Activated gamma-delta T cell (primary cell): ENCODE results near the gene CA6.
"Not testable (repeated sequence)": the region's sequence is repeated elsewhere in the genome, so short reads cannot be mapped to it uniquely, and the experiment has no call there.

Source experiments
- DNase-seq: peaks from one replicate; lab custom pipeline; 2025; lab: John Stamatoyannopoulos, UW
- total RNA-seq, 2 donors: gene quantifications; one replicate each; lab custom pipeline; 2026; lab: John Stamatoyannopoulos, UW

The CA6 gene
- total RNA-seq: 0.48 to 0.61 reads per million in 2 donors

DNA sequence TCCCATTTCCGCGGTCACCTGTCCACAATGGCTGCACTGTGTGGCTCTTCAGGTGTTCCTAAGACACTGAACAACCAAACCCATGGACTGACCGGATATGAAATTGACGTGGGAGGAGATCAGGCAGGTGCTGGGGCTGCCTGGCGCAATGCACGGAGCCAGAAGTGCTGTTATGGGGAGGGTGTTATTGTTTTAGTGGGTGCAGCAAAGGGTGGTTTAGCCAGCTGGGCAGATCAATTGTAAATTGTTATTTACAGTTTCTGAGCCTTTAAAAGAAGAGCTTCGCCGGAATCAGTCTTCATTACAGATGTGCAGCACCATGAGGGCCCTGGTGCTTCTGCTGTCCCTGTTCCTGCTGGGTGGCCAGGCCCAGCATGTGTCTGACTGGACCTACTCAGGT is at the start of gene CA6:
Gene CA6 (plus strand): TSS at position 301 of the 400 bp plus-strand sequence. CDS start 19 bp downstream, at position 320.
- DNase-seq: no peak

DNA sequence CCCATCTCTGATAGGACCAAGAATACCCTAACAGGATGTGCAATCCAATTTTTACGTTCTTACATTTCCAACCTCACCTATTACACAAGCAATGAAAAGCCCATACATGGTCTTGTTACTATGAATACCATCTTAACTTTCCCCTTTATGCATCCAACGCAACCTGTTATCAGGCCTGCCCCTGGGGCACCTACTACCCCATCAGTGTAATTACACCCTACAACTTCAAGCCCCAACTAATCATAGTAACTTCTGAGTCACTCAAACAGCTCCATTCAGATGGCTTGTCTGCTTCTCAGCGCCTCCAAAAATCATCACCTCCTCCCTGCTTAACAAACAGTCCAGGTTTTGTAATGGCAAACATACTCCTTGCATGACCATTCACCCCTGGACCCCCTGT is 48.9 kb upstream of the CA6 start:
- DNase-seq: not testable (repeated sequence)

DNA sequence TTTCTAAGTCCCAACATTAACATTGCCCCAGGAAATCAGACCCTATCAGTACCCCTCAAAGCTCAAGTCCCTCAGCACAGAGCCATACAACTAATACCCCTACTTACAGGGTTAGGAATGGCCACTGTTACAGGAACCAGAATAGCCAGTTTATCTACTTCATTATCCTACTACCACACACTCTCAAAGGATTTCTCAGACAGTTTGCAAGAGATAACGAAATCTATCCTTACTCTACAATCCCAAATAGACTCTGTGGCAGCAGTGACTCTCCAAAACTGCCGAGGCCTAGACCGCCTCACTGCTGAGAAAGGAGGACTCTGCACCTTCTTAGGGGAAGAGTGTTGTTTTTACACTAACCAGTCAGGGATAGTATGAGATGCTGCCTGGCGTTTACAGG is 48.2 kb upstream of the CA6 start:
- not testable (repeated sequence) for DNase-seq

DNA sequence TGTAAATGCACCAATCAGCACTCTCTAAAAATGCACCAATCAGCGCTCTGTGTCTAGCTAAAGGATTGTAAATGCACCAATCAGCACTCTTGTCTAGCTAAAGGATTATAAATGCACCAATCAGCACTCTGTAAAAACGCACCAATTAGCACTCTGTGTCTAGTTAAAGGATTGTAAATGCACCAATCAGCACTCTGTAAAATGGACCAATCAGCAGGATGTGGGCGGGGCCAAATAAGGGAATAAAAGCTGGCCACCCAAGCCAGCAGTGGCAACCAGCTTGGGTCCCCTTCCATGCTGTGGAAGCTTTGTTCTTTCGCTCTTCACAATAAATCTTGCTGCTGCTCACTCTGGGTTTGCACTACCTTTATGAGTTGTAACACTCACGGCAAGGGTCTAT is 47.2 kb upstream of the CA6 start:
- DNase-seq: not testable (repeated sequence)

DNA sequence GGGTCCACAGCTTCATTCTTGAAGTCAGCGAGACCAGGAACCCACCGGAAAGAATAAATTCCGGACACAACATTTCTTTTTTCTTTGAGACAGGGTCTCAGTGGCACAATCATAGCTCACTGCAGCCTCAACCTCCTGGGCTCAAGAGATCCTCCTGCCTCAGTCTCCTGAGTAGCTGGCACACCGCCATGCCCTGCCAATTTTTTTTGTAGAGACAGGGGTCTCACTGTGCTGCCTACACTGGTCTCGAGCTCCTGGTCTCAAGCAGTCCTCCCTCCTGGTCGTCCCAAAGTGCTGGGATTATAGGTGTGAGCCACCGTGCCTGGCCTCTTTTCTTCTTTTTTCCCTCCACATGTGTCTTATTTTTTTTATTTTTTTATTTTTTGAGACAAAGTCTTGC is 46.6 kb upstream of the CA6 start:
- DNase-seq: no peak

DNA sequence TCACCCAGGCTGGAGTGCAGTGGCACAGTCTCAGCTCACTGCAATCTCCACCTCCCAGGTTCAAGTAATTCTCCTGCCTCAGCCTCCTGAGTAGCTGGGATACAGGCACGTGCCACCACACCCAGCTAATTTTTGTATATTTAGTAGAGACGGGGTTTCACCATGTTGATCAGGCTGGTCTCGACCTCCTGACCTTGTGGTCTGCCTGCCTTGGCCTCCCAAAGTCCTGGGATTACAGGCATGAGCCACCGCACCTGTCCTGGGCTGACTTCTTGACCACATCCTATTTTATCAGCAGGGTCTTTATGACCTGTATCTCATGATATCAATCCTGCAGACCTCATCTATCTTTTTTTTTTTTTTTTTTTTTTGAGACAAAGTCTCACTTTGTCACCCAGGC is 45.0 kb upstream of the CA6 start:
- DNase-seq: not testable (repeated sequence)

DNA sequence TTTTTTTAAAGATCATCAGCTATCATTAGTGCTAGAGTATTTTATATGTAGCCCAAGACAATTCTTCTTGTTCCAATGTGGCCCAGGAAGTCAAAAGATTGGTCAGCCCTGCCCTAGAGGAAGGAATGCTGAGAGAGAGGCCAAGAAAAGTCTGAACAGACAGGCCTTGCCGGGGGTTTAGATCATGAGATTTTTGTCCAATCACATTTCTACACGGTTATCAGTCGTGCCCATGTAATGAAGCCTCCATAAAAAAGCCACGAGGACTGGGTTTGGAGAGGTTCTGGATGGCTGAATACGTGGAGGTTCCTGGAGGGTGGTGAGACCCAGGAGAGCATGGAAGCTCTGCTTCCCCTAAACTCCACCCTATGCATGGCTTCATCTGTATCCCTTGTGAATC is 42.9 kb upstream of the CA6 start:
- no peak for DNase-seq

DNA sequence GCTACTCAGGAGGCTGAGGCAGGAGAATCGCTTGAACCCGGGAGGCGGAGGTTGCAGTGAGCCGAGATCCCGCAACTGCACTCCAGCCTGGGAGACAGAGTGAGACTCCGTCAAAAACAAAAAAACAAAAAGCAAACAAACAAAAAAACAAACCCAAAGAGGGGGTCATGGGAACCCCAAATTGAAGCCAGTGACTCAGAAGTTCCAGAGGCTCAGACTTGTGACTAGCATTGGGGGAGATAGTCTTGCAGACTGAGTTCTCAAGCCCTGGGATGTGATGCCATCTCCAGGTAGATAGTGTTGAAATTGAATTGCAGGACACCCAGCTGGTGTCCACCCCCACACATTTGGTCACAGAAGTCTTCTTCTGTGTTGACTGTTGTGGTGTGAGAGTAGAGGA is 42.3 kb upstream of the CA6 start:
- no peak for DNase-seq

DNA sequence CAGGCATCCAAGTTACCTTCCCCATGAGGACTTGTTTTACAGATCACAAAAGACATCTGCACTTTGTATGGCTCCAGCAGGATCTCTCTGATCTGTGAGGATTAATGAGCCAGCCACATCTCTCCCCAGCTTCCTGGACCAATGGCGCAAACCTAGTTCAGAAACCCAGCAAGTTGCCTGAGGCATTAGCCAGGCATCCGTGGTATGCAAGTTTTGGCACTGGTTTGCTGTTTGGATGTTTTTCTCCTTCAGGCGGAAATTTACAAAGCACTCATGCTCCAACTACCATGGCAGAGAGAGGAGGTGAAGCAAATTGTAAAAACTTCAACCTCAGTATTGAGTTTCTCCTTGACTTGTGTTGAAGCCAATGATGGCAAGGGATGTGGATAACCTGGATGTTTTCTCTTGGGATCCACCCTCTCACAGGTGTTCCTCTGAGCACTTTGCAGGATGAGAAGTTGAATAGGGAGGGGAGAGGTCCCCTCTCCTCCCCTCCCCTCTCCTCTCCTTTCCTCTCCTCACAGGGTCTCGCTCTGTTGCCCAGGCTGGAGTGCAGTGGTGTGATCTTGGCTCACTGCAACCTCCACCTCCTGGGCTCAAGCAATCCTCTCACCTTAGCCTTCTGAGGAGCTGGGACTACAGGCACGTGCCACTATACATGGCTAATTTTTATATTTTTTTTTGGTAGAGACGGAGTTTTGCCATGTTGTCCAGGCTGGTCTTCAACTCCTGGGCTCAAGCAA is 41.6 kb upstream of the CA6 start:
- no peak for DNase-seq

DNA sequence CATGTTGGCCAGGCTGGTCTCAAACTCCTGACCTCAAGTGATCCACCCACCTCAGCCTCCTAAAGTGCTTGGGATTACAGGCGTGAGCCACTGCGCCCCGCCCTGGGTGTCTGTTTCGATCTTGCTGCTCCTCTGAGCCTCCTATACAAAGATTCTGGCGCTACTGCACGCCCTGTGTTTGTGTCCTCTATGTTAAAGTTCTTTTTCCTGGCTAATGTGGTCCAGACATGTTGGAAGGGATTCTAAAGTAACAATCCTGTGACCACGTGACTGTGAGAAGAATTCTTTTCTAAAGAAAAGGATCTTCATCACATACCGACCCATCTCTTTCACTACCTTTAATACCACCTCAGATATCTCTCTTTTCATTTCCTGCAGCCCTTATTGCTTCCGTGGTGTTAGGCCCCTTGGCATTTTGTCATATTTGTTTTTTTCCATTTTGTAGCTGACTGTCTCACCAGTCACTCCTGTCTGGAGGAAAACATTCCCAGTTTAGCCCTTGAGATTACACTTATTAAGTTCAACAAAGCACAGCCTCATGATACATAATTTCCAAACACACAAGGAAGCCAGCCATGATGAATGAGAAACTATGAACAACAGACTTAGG is 40.0 kb upstream of the CA6 start:
- DNase-seq: no peak

DNA sequence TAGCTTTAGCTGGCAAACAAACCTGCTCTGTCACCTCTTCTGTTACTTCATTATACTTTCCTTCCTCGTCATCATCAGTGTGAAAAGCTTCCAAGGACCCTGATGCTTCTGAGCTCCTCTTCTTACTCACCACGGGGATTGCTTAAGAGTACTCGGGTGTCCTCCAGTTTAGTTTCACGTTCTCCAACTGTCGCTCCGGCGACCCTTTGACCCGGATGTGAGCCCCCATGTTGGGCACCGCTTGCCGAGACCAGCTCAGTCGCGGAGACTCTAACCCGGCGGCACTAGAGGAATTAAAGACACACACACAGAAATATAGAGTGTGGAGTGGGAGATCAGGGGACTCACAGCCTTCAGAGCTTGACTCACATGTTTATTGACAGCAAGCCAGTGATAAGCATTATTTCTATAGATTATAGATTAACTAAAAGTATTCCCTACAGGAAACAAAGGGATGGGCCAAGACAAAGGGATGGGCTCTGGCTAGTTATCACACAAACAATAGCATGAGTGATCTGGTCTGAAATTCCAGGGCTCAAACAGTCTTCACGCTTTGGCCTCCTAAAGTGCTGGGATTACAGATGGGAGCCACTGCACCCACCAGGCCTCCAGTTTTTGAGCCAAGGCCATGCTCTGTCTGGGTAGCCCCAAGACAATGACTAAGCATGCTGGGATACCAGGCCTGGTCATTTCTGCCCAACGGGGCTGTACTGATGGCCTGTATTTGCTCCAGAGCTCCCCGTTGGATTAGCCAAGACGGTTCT is 37.1 kb upstream of the CA6 start:
- no peak for DNase-seq

DNA sequence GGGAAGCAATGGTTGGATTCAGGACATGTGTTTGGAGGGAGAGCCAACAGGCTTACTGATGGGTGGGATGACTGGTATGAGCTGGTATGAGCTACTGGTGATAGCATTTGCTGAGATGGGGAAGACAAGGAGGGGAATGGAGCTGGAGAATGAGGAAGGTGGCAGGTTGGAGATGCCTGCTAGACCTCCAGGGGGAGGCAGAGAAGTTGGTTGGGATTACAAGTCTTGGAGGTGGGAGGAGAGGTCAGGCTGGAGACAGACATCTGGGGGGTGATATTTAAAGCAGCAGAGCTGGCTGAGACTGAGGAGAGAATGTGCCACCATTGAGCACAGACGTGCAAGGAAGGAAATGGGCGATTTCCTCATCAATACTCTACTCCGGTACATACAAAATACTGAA is 35.3 kb upstream of the CA6 start:
- DNase-seq: no peak

DNA sequence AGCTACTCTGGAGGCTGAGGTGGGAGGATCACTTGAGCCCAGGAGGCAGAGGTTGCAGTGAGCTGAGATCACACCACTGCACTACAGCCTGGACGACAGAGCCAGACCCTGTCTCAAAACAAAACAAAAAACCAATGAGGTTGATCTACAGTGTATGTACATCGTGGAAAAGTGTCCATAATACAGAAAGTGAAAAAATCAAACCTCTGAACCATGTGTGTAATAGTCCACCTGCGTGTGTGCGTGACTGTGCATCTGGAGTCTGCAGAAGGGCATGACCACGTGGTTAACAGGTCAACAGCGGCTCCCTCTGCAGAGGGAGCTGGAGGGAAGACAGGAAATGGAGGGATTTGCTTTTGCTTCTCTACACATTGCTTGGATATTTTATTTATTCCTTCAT is 34.8 kb upstream of the CA6 start:
- no peak for DNase-seq

DNA sequence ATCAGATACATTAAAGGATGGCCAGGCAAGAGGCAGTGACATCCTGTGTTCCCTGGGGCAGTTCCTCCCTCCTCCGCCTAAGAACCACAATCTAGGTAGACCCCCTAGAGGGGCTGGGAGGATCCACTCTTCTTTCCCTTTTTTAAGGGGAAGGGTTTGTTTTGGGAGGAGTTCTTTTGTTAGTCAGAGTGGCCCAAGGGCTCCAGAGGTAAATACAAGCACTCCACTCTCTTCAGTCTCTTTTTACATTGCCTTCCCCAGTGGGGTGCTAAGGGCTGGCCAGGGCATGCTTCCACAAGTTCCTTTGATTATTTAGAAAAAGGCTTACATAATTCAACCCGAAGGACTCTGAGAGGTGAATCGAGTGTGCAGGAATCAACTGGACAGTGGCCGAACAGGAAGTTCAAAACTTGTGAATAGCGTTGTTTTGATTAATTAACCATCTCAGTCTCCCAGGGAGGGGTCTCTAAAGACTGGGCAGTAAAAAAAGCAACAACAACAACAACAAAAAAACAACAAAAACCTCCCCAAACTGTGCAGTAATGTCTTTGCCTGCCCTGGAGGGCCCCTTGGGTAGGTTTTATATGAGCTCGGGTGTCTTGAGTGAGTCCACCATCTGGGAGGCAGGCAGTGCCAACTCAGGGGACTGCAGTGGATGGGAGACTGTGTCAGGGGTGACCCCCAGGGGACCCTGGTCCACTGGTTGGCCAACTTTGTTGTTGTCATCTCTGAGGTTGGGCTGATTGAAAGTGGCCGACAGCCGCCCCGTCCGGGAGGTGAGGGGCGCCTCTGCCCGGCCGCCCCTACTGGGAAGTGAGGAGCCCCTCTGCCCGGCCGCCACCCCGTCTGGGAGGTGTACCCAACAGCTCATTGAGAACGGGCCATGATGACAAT is 34.0 kb upstream of the CA6 start:
- no peak for DNase-seq

DNA sequence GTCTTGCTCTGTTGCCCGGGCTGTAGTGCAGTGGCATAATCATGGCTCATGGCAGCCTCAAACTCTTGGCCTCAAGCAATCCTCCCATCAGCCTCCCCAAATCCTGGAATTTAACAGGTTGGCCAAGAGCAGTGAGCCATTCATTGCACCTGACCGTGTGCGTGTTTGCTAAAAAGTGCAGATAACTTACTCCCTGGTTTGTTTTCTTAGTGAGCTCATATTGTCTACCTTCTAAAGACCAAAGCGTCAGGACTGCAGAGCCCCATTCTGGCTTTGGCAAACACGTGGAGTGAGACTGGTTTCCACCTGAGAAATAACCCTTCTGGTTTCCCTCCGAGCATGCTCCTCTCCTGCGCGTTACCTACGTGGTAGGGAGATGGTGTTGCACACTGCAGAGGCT is 32.2 kb upstream of the CA6 start:
- no peak for DNase-seq

DNA sequence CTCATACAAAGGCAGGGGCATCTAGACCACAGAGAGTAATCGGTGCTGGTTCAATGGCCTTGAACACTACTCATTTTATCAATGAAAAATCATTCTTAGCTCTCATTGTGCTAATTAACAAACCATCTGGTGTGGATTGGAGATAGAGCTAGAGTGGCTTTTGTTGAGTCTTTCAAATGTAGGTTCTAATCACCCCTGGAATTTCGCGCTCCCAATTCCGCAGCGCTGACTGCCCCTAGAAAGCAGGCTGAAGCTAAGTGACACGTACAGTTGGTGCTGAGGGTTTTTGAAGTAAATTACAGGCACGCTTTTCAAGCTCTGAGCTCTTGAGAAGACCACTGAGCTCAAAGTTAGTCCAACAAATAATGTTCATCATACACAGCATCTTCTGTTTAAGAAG is 31.2 kb upstream of the CA6 start:
- DNase-seq: no peak

DNA sequence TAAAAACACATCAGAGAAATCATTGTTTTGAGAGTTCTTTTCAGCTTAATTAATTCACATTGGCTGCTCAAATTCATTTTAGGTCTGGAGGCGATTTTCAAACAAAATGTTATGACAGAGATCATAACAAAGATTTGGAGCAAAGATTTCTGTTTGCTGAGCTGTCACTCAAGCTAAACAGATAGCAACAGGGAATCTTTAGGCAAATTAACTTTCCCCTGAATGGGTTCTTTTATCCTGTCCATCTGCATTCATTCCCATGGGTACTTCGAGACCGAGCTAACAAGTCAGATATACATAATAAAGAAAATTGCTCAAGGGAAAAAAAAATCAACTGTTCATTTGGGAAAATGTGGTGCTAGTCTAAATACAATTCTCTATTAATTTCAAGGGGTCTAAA is 30.2 kb upstream of the CA6 start:
- DNase-seq: no peak

DNA sequence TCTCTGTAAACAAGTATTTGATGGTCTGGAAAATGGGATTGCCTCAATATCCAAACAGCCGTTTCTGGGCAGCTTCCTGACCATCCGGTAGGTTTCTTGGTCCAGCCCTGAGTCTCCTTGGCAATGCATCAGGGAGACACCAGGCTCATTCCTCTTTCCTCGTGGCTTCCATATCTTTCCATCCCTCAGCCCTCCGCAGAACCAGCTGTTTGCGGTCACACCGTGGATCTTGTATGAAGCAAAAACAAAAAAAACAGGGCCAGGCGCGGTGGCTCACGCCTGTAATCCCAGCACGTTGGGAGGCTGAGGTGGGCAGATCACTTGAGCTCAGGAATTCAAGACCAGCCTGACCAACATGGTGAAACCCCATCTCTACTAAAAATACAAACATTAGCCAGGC is 28.1 kb upstream of the CA6 start:
- not testable (repeated sequence) for DNase-seq

DNA sequence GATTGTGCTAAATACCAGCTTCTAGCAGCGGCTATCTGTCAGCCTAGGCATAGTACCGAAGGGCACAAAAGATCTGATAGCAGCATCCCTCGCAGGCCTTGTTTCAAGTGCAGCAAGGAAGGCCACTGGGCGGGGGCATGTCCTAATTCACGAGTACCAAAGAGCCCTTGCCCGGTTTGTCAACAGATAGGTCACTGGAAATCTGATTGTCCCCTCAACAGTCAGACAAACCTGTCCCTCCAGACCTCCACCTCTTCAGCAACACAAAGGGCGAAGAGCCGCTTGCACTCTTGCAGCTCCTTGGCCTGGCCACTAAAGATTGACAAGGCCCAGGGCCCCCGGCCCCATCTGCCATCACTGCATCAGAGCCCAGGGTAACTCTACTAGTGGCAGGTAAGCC is 22.7 kb upstream of the CA6 start:
- DNase-seq: no peak

DNA sequence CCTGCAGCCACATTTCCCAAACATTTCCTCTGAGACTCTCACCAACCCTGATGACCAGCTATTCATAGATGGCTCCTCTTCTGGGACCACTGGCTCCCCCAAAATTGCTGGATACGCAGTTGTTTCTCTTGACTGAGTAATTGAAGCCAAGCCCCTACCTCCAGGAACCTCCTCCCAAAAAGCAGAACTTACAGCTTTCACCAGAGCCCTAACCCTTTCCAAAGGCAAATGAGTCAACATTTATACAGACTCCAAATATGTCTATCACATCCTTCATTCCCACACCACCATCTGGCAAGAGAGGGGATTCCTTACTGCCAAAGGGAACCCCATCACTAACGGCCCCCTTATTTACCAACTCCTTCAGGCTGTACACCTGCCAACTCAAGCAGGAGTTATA is 20.3 kb upstream of the CA6 start:
- no peak for DNase-seq

DNA sequence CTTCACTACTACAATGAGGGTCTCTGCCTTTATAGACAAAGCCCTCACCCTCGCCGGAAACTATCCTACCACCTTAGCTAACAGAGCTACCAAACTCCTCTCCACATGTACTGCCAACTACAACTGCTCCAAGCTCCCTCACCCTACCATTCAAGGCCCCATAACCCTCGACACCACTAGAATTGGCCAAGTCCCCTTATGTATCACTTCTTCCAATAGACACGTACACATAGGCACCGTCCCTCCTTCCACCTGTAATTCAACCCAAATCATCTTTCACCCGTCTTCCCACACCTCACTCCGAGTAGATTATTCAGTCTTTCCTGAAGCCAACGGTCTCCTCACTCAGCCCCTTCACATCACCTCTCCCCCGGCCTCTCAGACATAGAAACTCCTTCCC is 19.7 kb upstream of the CA6 start:
- DNase-seq: no peak
